ENCODE data around the gene DIDO1. TPM values are rescaled to one million over a fixed set of nuclear protein-coding genes. Genes with fewer than 3 reads are reported as not detected.

Gene DIDO1
- total RNA-seq, 3 donors from 2014 or later = 59.8 to 83.1 (median 64.9) TPM

DNA sequence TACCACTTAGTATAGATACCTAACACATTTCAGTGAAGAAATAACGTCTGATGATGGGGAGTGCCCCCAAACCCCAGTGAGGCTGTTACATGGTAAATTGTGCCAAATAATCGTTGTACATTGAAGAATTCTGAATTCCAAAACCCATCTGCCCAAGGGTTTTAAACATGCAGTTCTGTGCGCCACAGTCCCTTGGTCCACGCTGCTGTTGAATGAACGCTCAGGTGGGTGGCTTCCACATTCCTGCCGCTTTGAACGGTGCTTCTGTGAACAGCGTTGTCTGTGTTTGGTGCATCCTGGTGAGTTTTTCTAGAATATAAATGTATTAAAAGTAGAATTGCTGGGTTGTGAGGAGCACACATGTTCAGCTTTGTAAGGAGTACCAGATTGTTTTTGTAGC lies 14.6 kb upstream of the DIDO1 start:
- no peaks in the 10 kb centered on the region for H3K36me3 ChIP-seq
- no peak overlapping the region for H3K4me3 ChIP-seq
- no peak for DNase-seq (ENCODE audit: low spot score in 2 of 2)
- intact Hi-C loops (cut with DNase I; ENCODE audit: low total_unique reads) = no loop called here
- TF ChIP-seq, protein P1, sequence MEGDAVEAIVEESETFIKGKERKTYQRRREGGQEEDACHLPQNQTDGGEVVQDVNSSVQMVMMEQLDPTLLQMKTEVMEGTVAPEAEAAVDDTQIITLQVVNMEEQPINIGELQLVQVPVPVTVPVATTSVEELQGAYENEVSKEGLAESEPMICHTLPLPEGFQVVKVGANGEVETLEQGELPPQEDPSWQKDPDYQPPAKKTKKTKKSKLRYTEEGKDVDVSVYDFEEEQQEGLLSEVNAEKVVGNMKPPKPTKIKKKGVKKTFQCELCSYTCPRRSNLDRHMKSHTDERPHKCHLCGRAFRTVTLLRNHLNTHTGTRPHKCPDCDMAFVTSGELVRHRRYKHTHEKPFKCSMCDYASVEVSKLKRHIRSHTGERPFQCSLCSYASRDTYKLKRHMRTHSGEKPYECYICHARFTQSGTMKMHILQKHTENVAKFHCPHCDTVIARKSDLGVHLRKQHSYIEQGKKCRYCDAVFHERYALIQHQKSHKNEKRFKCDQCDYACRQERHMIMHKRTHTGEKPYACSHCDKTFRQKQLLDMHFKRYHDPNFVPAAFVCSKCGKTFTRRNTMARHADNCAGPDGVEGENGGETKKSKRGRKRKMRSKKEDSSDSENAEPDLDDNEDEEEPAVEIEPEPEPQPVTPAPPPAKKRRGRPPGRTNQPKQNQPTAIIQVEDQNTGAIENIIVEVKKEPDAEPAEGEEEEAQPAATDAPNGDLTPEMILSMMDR (IDR thresholded peaks at IDR 0.05) = no peak
- TF ChIP-seq POLR2AphosphoS5 (IDR thresholded peaks at IDR 0.05) (no peak), POLR2A (IDR thresholded peaks at IDR 0.05) (no peak)
- no peak overlapping the region for H3K27ac ChIP-seq
- H3K4me1 ChIP-seq = peaks cover 0 to 15% of the 10 kb centered on the region in 2 donors
- H3K9me3 ChIP-seq = no peaks in the 10 kb centered on the region
- H3K27me3 ChIP-seq = no peaks in the 10 kb centered on the region

DNA sequence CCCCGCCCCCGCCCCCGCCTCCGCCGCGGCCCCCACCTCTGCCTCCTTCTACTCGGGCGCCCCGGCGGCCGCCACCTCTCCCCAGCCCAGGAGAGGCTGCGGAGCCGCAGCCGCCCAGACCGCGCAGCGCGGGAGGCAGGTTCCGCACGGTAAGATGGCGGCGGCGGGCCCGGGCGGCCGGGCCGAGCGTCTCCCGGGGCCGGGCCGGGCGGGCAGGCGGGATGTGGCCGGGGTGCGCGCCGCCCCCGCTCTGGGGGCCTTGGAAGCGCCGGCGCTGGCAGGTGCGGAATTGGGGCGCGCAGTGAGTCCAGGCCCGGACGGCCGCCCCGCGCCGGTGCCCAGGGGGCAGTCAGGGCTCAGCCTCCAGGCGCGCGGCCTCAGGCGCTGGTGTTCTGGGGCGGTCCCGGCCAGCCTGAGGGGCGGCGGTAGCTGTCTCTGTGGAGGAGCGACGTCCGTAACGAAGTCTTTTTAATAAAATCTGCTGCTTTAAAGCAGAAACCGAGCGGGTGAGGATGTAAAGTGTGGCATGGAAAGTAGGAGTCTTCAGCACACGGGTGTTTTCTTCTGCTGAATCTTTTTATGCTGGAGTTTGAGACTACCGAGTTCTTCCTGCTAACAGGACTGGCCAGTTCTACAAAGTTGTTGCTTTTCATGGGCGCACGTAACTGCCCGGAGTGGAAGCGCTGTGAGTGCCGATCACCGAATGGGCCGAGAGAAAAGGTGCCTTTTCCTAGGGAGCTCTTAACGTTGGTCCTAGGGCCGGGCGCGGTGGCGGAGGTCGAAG lies 12.0 kb upstream of the DIDO1 start, which contains the start of gene GID8:
Gene GID8 (plus strand): TSS at position 43 of the 784 bp plus-strand sequence. CDS start 3,356 bp downstream, outside the sequence.
- peaks cover 0 to 15% of the 10 kb centered on the region in 2 donors for H3K4me1 ChIP-seq
- peak within 1 kb of the TSS; percentile 93 to 98 (median 98) for H3K4me3 ChIP-seq
- H3K27me3 ChIP-seq = no peaks in the 10 kb centered on the region
- peak within 1 kb of the TSS; percentile 95 to 97 for H3K27ac ChIP-seq
- DNase-seq (ENCODE audit: low spot score in 2 of 2) = no peak
- no peaks in the 10 kb centered on the region for H3K9me3 ChIP-seq
- intact Hi-C loops (cut with DNase I; ENCODE audit: low total_unique reads) = no loop called here
- TF ChIP-seq, protein P1 (IDR thresholded peaks at IDR 0.05) = no peak
- TF ChIP-seq POLR2AphosphoS5 (IDR thresholded peaks at IDR 0.05) (no peak), POLR2A (IDR thresholded peaks at IDR 0.05) (no peak)
- H3K36me3 ChIP-seq = no peaks in the 10 kb centered on the region

DNA sequence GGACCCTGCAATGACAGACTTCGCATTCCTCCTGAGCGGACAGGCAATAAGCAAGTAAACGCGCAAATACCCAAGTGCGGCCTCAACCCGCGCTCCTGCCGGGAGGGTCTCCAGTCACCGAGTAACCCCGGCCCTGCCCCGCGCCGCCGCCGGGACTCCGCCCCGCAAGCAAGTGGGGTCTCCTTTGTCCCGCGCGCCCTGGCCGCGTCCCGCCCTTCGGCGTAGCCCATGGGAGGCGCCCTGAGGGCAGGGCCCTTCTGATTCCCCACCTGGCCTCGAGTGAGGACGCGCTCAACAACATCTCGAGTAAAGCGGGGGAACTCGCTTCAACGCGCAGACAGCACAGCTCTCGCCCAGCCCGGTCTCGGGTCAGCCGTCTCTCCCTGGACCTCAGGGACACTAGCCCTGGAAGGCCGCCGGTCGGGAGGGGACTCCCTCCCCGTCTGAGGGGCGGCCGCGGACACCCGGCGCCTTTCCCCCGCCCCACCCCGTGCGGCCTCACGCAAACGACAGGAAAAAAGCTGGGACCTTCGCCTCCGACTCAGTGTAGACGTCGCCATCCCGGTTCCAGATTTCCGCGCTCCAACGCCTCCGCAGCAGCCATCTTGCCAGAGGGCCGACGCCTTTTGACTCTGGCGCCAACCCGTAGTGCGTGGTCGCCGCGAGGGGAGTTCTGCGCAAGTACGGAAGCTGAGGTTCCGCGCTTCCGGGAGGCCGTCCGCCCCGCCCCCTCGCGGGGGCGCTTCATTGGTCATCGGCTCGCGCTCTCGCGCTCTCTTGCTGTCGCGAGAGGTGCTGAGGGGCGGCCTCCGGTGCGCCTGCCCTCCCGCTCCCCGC lies 11.2 kb upstream of the DIDO1 start:
- Histone ChIP-seq H3K27ac (peak overlapping the region; percentile 95 to 97), H3K27me3 (no peaks in the 10 kb centered on the region), H3K9me3 (no peaks in the 10 kb centered on the region), H3K4me3 (peak overlapping the region; percentile 93 to 98 (median 98)), H3K4me1 (peaks cover 0 to 15% of the 10 kb centered on the region in 2 donors), H3K36me3 (no peaks in the 10 kb centered on the region)
- peak in 2 of 3 donors; percentile 93 to 96 for TF ChIP-seq POLR2AphosphoS5 (IDR thresholded peaks at IDR 0.05)
- TF ChIP-seq, protein P1 (IDR thresholded peaks at IDR 0.05) = peak in 1 of 3 donors; percentile 11
- peak; percentile 15 for TF ChIP-seq POLR2A (IDR thresholded peaks at IDR 0.05)
- peak; percentile 96 to 98 for DNase-seq (ENCODE audit: low spot score in 2 of 2)
- intact Hi-C loops (cut with DNase I; ENCODE audit: low total_unique reads) = no loop called here

DNA sequence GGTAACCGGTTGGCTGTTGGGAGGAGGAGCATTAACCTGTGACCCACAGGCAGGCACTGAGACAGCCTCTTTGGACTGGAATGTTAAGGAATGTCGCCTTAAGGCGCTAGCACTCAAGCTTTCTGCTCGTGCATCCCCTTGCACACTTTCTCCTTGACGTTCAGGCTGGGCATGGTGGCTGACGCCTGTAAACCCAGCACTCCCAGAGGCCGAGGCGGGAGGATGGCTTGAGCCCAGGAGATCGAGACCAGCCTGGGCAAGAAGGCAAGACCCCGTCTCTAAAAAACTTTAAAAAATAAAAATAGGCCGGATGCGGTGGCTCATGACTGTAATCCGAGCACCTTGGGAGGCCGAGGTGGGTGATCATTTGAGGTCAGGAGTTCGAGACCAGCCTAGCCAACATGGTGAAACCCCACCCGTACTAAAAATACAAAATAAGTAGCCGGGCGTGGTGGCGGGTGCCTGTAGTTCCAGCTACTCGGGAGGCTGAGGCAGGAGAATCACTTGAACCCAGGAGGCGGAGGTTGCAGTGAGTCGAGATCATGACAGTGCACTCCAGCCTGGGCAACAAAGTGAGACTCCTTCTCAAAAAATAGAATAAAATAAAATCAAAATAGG lies 9.8 kb upstream of the DIDO1 start:
- Histone ChIP-seq H3K4me3 (peak overlapping the region; percentile 93 to 98 (median 98)), H3K9me3 (no peaks in the 10 kb centered on the region), H3K4me1 (peaks cover 0 to 15% of the 10 kb centered on the region in 2 donors), H3K27ac (no peak overlapping the region), H3K36me3 (no peaks in the 10 kb centered on the region), H3K27me3 (no peaks in the 10 kb centered on the region)
- TF ChIP-seq POLR2AphosphoS5 (IDR thresholded peaks at IDR 0.05) (no peak), POLR2A (IDR thresholded peaks at IDR 0.05) (no peak)
- TF ChIP-seq, protein P1 (IDR thresholded peaks at IDR 0.05) = no peak
- DNase-seq (ENCODE audit: low spot score in 2 of 2) = no peak
- intact Hi-C loops (cut with DNase I; ENCODE audit: low total_unique reads) = no loop called here
